BE2C (cell line): ENCODE measurements around the gene UCN2. TPM values are rescaled to one million over a fixed set of nuclear protein-coding genes. Genes with fewer than 3 reads are reported as not detected.

ENCODE experiments used
- DNase-seq: peaks from one replicate; pipeline ENCODE4 v3.0.0-alpha.2; 2020
- H3K27me3 ChIP-seq: fragments of 250-450 bp; sonication (Bioruptor Pico); 2 replicates; pipeline ENCODE4 v1.5.1; 2020; ENCODE audit warnings: mild to moderate bottlenecking
- H3K36me3 ChIP-seq: fragments of 250-450 bp; sonication (Bioruptor Pico); 2 replicates; pipeline ENCODE4 v1.5.1; 2020; ENCODE audit warnings: mild to moderate bottlenecking
- H3K4me1 ChIP-seq: fragments of 250-450 bp; sonication (Bioruptor Pico); 2 replicates; pipeline ENCODE4 v1.5.1; 2020
- H3K4me3 ChIP-seq: 2 replicates; pipeline ENCODE4 v1.5.1; 2011; ENCODE audit warnings: low read depth, low read length
- H3K9me3 ChIP-seq: fragments of 250-450 bp; sonication (Bioruptor Pico); 2 replicates; pipeline ENCODE4 v1.5.1; 2020
- CTCF ChIP-seq: IDR thresholded peaks from 2 replicates; pipeline ENCODE4 v1.5.1; 2012; ENCODE audit warnings: mild to moderate bottlenecking, low read depth, low read length
- polyA plus RNA-seq: library from polyadenylated mRNA; unstranded; fragments of >200 nt; gene quantifications from one replicate; pipeline ENCODE4 v1.2.1, GENCODE V29; 2012; ENCODE audit warnings: low read depth, missing spikeins; ENCODE audit not compliant: insufficient read length, insufficient read depth

Gene UCN2
- polyA plus RNA-seq = not detected

- Histone ChIP-seq H3K27me3 (no peaks in the 10 kb centered on the region), H3K4me3 (no peak within 1 kb of the TSS), H3K4me1 (peaks cover 8% of the 10 kb centered on the region), H3K36me3 (no peaks in the 10 kb centered on the region), H3K9me3 (no peaks in the 10 kb centered on the region)
- no peak for DNase-seq
- TF ChIP-seq CTCF = no peak
Observed at GRCh38 chr3:48563382-48563918, at the start of gene UCN2. UCN2 (minus strand) TSS chr3:48563781; CDS start chr3:48563124, 657 bp downstream.

GRCh38 chr3:48612309-48612708, 48.7 kb upstream of the UCN2 start:
- no peak for TF ChIP-seq CTCF
- Histone ChIP-seq H3K4me3 (no peak overlapping the region), H3K4me1 (no peaks in the 10 kb centered on the region), H3K9me3 (no peaks in the 10 kb centered on the region), H3K36me3 (no peaks in the 10 kb centered on the region), H3K27me3 (no peaks in the 10 kb centered on the region)
- no peak for DNase-seq

GRCh38 chr3:48609088-48610005, 45.8 kb upstream of the UCN2 start, which contains the start of gene UQCRC1:
UQCRC1 (minus strand) TSS chr3:48609646; CDS start chr3:48609620, 26 bp downstream.
- Histone ChIP-seq H3K36me3 (peaks cover 13% of the 10 kb centered on the region), H3K4me3 (peak within 1 kb of the TSS; percentile 79), H3K27me3 (no peaks in the 10 kb centered on the region), H3K4me1 (no peaks in the 10 kb centered on the region), H3K9me3 (no peaks in the 10 kb centered on the region)
- DNase-seq = peak; percentile 89
- TF ChIP-seq CTCF = peak; percentile 47

- no peak for TF ChIP-seq CTCF
- no peak for DNase-seq
- Histone ChIP-seq H3K36me3 (peaks cover 17% of the 10 kb centered on the region), H3K9me3 (no peaks in the 10 kb centered on the region), H3K4me3 (no peak overlapping the region), H3K4me1 (no peaks in the 10 kb centered on the region), H3K27me3 (no peaks in the 10 kb centered on the region)
Observed at GRCh38 chr3:48607519-48607918, 43.9 kb upstream of the UCN2 start.

- Histone ChIP-seq H3K27me3 (no peaks in the 10 kb centered on the region), H3K4me1 (no peaks in the 10 kb centered on the region), H3K9me3 (no peaks in the 10 kb centered on the region), H3K36me3 (peaks cover 29% of the 10 kb centered on the region), H3K4me3 (no peak overlapping the region)
- no peak for DNase-seq
- no peak for TF ChIP-seq CTCF
Observed at GRCh38 chr3:48601622-48601994, 38.0 kb upstream of the UCN2 start.
